NOMO-1 (cell line): ENCODE data around the gene AUNIP.

Experiments
- DNase-seq, 2 experiments: peaks; one replicate each; lab custom pipeline; 2025; ENCODE audit not compliant: unreplicated experiment in 2 of 2; lab: John Stamatoyannopoulos, UW

Gene AUNIP, protein sequence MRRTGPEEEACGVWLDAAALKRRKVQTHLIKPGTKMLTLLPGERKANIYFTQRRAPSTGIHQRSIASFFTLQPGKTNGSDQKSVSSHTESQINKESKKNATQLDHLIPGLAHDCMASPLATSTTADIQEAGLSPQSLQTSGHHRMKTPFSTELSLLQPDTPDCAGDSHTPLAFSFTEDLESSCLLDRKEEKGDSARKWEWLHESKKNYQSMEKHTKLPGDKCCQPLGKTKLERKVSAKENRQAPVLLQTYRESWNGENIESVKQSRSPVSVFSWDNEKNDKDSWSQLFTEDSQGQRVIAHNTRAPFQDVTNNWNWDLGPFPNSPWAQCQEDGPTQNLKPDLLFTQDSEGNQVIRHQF

GRCh38 chr1:25858906-25859789, at the start of gene AUNIP:
TSS of gene AUNIP (minus strand) at chr1:25859457. CDS start at chr1:25859357, 100 bp downstream.
- DNase-seq, result peak; percentile 89 to 96

GRCh38 chr1:25909040-25909439, 49.8 kb upstream of the AUNIP start:
- no peak for DNase-seq

GRCh38 chr1:25908161-25908560, 48.9 kb upstream of the AUNIP start:
- no peak for DNase-seq

GRCh38 chr1:25907601-25908000, 48.3 kb upstream of the AUNIP start:
- no peak for DNase-seq

GRCh38 chr1:25906644-25907300, 47.5 kb upstream of the AUNIP start:
- no peak for DNase-seq

DNA sequence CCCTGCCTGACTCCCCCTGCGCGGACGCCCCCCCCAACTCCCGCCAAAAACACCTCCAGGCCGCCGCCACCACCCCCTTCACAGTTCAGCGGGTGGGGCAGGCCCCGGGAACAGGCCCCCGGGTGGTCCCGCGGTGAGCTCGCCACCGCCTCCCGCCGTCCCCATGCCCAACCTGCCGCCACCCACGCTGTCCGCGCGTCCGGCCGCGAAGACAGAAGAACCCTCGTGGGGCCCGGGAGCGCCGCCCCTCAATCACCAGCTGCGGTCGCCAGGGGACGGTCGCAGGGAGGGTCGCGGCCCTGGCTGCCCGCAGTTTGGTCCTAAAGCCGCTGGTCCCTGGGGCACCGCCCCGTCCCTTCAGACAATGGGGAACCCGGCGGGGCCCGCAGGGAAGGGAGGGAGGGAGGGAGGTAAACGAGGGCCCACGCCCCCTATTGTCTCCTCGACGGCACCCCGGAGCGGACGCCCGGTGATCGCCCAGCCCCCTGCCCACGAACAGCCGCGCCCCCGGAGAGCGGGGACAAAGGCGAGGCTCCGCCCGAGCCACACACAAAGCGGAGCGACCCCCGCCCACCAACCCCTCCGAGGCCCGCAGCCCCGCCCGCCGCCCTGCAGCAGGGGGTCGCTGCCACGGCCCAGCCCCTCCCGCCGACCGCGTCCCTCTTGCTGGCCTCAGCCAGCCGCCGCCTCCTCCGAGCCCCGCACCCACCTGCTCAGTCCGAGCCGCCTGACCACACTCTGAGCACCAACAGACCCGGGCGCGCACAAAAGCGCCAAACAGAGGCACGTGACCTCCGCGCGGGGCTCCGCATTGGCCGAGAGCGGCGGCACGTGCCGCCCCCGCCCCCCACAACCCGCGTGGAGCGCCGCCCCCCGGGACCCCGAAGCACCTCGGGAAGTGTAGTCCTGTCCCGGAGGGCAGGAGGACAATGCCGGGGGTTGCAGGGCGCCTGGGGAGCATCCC, 46.7 kb upstream of the AUNIP start, which contains the start of gene STMN1:
STMN1 (minus strand) TSS at position 740 of the 964 bp plus-strand sequence. CDS start 1,743 bp downstream, outside the sequence.
- peak; percentile 87 to 96 for DNase-seq

GRCh38 chr1:25904943-25905679, 45.9 kb upstream of the AUNIP start:
- peak; percentile 77 to 92 for DNase-seq

GRCh38 chr1:25903986-25904385, 44.7 kb upstream of the AUNIP start:
- no peak for DNase-seq

GRCh38 chr1:25902462-25902861, 43.2 kb upstream of the AUNIP start:
- DNase-seq, result no peak

- DNase-seq, result no peak
Measured at GRCh38 chr1:25900219-25900618, 41.0 kb upstream of the AUNIP start.

DNA sequence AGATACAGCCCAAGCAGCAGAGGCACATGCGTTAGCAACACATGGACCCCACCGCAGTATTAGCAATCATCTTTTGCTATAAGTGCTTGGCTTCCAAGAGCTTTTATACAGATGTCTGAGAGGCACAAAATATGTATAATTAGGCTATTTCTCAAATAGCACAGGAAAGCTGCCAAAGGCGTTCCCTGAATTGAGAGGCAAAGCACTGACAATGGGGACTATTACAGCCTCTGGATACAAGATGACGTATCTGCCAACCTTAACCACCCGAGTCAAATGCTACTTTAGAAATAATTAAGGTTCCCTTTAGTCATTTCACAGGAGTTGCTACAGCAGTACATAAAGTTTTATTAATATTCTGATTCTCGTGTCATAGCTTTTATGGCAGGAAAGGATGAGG, 40.5 kb upstream of the AUNIP start:
- DNase-seq, result no peak

GRCh38 chr1:25898223-25899015, 39.2 kb upstream of the AUNIP start:
- no peak for DNase-seq

GRCh38 chr1:25897754-25898153, 38.5 kb upstream of the AUNIP start:
- DNase-seq, result no peak

- DNase-seq, result no peak
Measured at GRCh38 chr1:25896266-25896665, 37.0 kb upstream of the AUNIP start.

DNA sequence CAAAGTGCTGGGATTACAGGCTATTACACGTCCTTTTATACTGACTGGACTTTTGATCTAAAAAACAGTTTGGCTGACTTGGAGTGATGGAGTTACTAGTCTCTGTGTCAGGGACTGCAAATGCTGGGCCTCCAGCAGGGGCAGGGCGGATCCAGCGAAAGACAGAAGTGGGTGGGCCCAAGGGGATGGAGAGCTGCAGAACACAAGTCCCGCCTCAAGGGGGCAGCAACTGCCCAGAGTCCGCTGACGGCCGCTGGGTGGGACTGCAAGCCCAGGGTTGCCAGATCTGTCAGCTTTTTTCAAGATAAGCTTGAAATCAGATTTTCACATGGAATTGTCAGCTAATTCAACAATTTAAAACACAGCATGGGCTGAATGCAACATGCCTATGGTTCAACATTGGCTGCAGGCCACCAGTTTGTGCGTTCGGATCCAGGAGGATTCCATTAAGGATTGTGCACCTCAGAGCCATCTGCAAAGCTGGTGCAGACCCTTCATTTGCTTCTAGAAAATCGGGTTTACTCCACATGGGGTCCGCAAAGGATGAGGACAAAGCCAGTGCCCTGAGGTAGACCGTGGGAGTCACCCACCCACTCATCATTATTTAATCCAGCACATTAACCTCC, 36.2 kb upstream of the AUNIP start:
- peak; percentile 89 to 90 for DNase-seq

DNA sequence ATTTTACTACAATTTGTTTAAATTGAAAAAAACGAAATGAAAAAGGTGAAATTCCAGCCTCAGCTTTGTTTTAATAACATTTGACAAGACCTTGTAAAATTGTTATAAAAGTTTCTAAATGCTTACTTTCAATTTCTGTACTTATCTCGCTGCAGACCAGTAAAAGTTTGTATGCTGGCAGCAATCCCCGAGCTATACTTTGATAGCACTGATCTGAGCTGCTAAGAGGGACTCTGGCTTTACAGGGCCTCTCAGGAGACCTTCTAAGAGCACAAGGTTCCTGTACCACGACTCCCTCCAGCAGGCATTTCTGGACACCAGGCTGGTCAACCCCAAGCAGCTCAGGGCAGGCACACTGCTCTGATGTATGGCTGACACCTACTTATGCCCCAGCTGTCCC, 33.9 kb upstream of the AUNIP start:
- no peak for DNase-seq

DNA sequence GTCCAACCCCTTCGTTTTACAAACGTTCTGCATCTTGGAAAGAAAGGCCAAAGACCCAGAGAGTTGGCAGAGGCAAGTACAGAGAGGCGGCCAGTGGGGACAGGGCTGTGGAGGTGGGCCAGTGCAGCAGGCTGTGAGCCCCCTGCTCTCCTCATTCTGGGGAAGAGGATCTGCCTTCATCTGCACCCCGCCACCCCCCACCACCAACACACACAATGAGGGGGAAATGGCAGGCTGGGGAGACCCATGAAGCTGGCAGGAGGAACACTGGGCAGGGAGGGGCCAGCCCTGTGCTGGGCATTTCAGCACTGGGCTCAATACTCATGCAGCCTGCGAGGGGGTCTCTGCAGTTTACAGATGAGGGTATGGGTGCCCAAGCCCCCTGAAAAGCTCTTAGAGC, 32.3 kb upstream of the AUNIP start:
- no peak for DNase-seq
